NCI-H2171 treated with DMSO at 0.1 percent for 48 hours (cell line): Measurements from ENCODE around the gene USP17L18.
"Not testable (repeated sequence)": the region's sequence is repeated elsewhere in the genome, so short reads cannot be mapped to it uniquely, and the experiment has no call there.

Source experiments
- DNase-seq: peaks from one replicate; lab custom pipeline; 2025; lab: John Stamatoyannopoulos, UW

Gene USP17L18

DNA sequence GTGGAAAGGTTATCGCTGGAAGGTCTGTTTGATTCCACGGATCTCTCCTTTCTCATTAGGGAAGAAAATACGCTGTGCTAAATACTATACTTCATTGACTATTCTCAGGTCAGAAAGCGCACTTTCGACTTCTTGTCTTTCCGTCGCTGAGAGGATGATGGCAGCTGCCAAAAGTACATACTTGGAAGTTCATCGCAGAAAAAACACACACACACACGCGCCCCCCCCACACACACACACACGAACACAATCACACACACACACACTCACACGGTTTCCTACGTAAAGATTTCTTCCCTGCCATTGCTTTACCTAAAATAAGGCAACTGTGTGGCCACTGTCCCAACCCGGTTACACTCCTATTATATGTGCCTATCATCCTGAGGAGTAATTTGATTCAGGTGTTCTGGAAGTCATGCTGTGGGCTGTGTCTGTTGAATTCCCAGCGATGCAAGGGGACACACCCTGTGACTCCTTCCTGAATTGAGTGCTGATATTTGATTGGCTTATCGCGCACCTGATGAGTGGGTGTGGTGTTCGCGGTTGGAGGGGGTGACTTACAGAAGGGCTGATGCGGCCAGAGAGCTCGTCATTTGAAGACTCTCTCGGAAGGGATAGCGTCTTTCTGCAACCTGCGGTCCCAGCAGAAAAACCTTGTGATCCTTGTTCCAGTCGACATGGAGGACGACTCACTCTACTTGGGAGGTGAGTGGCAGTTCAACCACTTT, at the start of gene USP17L18:
USP17L18 (plus strand) TSS at position 678 of the 728 bp plus-strand sequence; CDS start at position 678, 0 bp downstream.
- not testable (repeated sequence) for DNase-seq

DNA sequence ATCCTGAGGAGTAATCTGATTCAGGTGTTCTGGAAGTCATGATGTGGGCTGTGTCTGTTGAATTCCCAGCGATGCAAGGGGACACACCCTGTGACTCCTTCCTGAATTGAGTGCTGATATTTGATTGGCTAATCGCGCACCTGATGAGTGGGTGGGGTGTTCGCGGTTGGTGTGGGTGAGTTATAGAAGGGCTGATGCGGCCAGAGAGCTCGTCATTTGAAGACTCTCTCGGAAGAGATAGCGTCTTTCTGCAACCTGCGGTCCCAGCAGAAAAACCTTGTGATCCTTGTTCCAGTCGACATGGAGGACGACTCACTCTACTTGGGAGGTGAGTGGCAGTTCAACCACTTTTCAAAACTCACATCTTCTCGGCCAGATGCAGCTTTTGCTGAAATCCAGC, 38.1 kb upstream of the USP17L18 start, which contains the start of gene USP17L10:
USP17L10 (plus strand) TSS at position 301 of the 400 bp plus-strand sequence; CDS start at position 301, 0 bp downstream.
- not testable (repeated sequence) for DNase-seq

GRCh38 chr4:9214701-9215100, 33.7 kb upstream of the USP17L18 start:
- not testable (repeated sequence) for DNase-seq

- not testable (repeated sequence) for DNase-seq
Observed at GRCh38 chr4:9215105-9215504, 33.3 kb upstream of the USP17L18 start, which contains the start of gene USP17L11. Gene USP17L11, plus strand, starts transcription at chr4:9215405. Its CDS starts 0 bp downstream, at chr4:9215405.

DNA sequence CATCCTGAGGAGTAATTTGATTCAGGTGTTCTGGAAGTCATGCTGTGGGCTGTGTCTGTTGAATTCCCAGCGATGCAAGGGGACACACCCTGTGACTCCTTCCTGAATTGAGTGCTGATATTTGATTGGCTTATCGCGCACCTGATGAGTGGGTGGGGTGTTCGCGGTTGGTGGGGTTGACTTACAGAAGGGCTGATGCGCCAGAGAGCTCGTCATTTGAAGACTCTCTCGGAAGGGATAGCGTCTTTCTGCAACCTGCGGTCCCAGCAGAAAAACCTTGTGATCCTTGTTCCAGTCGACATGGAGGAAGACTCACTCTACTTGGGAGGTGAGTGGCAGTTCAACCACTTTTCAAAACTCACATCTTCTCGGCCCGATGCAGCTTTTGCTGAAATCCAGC, 28.6 kb upstream of the USP17L18 start, which contains the start of gene USP17L12:
USP17L12 (plus strand) TSS at position 301 of the 400 bp plus-strand sequence; CDS start at position 301, 0 bp downstream.
- not testable (repeated sequence) for DNase-seq

DNA sequence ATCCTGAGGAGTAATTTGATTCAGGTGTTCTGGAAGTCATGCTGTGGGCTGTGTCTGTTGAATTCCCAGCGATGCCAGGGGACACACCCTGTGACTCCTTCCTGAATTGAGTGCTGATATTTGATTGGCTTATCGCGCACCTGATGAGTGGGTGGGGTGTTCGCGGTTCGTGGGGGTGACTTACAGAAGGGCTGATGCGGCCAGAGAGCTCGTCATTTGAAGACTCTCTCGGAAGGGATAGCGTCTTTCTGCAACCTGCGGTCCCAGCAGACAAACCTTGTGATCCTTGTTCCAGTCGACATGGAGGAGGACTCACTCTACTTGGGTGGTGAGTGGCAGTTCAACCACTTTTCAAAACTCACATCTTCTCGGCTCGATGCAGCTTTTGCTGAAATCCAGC, 23.8 kb upstream of the USP17L18 start, which contains the start of gene USP17L13:
USP17L13 (plus strand) TSS at position 301 of the 400 bp plus-strand sequence; CDS start at position 301, 0 bp downstream.
- DNase-seq: not testable (repeated sequence)

GRCh38 chr4:9230249-9230648, 18.2 kb upstream of the USP17L18 start:
- not testable (repeated sequence) for DNase-seq

GRCh38 chr4:9234085-9234484, 14.3 kb upstream of the USP17L18 start, which contains the start of gene USP17L15:
Gene USP17L15, plus strand, starts transcription at chr4:9234385. Its CDS starts 0 bp downstream, at chr4:9234385.
- not testable (repeated sequence) for DNase-seq

- DNase-seq: not testable (repeated sequence)
Observed at GRCh38 chr4:9238461-9238860, 10.0 kb upstream of the USP17L18 start.

DNA sequence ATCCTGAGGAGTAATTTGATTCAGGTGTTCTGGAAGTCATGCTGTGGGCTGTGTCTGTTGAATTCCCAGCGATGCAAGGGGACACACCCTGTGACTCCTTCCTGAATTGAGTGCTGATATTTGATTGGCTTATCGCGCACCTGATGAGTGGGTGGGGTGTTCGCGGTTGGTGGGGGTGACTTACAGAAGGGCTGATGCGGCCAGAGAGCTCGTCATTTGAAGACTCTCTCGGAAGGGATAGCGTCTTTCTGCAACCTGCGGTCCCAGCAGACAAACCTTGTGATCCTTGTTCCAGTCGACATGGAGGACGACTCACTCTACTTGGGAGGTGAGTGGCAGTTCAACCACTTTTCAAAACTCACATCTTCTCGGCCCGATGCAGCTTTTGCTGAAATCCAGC, 4.9 kb upstream of the USP17L18 start, which contains the start of gene USP17L17:
USP17L17 (plus strand) TSS at position 301 of the 400 bp plus-strand sequence; CDS start at position 301, 0 bp downstream.
- not testable (repeated sequence) for DNase-seq

GRCh38 chr4:9253078-9253477, 4.6 kb downstream of the USP17L18 start, which contains the start of gene USP17L19:
Gene USP17L19, plus strand, starts transcription at chr4:9253378. Its CDS starts 0 bp downstream, at chr4:9253378.
- not testable (repeated sequence) for DNase-seq

DNA sequence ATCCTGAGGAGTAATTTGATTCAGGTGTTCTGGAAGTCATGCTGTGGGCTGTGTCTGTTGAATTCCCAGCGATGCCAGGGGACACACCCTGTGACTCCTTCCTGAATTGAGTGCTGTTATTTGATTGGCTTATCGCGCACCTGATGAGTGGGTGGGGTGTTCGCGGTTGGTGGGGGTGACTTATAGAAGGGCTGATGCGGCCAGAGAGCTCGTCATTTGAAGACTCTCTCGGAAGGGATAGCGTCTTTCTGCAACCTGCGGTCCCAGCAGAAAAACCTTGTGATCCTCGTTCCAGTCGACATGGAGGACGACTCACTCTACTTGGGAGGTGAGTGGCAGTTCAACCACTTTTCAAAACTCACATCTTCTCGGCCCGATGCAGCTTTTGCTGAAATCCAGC, 9.4 kb downstream of the USP17L18 start, which contains the start of gene USP17L20:
USP17L20 (plus strand) TSS at position 301 of the 400 bp plus-strand sequence; CDS start at position 301, 0 bp downstream.
- not testable (repeated sequence) for DNase-seq

DNA sequence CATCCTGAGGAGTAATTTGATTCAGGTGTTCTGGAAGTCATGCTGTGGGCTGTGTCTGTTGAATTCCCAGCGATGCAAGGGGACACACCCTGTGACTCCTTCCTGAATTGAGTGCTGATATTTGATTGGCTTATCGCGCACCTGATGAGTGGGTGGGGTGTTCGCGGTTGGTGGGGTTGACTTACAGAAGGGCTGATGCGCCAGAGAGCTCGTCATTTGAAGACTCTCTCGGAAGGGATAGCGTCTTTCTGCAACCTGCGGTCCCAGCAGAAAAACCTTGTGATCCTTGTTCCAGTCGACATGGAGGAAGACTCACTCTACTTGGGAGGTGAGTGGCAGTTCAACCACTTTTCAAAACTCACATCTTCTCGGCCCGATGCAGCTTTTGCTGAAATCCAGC, 14.1 kb downstream of the USP17L18 start, which contains the start of gene USP17L21:
USP17L21 (plus strand) TSS at position 301 of the 400 bp plus-strand sequence; CDS start at position 301, 0 bp downstream.
- DNase-seq: not testable (repeated sequence)

DNA sequence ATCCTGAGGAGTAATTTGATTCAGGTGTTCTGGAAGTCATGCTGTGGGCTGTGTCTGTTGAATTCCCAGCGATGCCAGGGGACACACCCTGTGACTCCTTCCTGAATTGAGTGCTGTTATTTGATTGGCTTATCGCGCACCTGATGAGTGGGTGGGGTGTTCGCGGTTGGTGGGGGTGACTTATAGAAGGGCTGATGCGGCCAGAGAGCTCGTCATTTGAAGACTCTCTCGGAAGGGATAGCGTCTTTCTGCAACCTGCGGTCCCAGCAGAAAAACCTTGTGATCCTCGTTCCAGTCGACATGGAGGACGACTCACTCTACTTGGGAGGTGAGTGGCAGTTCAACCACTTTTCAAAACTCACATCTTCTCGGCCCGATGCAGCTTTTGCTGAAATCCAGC, 18.9 kb downstream of the USP17L18 start, which contains the start of gene USP17L22:
USP17L22 (plus strand) TSS at position 301 of the 400 bp plus-strand sequence; CDS start at position 301, 0 bp downstream.
- DNase-seq: not testable (repeated sequence)

GRCh38 chr4:9271719-9272118, 23.3 kb downstream of the USP17L18 start:
- not testable (repeated sequence) for DNase-seq
